PC-3 (cell line): ENCODE results near the gene TSHZ3.

Source experiments
- EZH2 ChIP-seq: fragments of 300-600 bp; sonication (generic); IDR thresholded peaks from one replicate; pipeline ENCODE4 v1.6.1; 2017; ENCODE audit warnings: antibody characterized with exemption, mild to moderate bottlenecking, low read length; ENCODE audit not compliant: unreplicated experiment
- EZH2phosphoT487 ChIP-seq: fragments of 300-600 bp; sonication (generic); IDR thresholded peaks from 2 replicates; pipeline ENCODE4 v1.6.1; 2018; ENCODE audit warnings: mild to moderate bottlenecking, antibody characterized with exemption, low read length, borderline replicate concordance
- TF ChIP-seq, protein P1 (sequence below): fragments of 300-600 bp; sonication (generic); conservative IDR thresholded peaks from 2 replicates; pipeline ENCODE4 v1.5.1; 2017; ENCODE audit warnings: antibody characterized with exemption, low read depth, mild to moderate bottlenecking, low read length

DNA sequence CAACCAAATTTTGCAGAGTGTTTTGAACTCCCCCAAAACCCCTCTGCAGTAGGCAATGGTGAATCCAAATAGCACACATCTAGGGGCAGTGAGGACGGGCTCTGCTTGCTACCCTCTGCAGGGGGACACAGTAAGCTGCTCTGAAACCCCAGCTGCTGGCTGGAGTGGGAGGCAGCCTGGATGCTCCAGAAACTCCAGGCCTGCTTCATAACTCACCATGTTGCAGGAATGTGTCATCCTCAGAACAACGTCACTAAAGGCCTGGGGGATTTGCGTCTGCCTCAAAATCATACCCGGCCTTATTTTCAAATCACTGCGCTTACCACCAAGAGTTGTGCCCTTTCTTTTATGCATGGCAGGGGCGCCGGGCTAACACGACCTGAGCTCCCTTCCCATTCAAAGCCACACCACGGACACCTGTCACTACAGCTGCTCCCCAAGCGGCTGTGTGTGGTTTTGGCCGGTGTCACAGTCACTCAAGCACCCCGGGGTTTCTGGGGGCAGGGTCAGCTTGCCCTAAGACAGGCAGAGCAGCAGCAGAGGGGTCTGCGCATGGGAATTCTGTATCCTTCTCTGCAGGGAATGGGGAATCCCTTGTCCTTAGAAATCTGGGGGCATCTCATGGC lies 93.9 kb downstream of the TSHZ3 start:
- TF ChIP-seq, protein P1, sequence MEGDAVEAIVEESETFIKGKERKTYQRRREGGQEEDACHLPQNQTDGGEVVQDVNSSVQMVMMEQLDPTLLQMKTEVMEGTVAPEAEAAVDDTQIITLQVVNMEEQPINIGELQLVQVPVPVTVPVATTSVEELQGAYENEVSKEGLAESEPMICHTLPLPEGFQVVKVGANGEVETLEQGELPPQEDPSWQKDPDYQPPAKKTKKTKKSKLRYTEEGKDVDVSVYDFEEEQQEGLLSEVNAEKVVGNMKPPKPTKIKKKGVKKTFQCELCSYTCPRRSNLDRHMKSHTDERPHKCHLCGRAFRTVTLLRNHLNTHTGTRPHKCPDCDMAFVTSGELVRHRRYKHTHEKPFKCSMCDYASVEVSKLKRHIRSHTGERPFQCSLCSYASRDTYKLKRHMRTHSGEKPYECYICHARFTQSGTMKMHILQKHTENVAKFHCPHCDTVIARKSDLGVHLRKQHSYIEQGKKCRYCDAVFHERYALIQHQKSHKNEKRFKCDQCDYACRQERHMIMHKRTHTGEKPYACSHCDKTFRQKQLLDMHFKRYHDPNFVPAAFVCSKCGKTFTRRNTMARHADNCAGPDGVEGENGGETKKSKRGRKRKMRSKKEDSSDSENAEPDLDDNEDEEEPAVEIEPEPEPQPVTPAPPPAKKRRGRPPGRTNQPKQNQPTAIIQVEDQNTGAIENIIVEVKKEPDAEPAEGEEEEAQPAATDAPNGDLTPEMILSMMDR = no peak
- TF ChIP-seq EZH2 (no peak), EZH2phosphoT487 (no peak)
